GM21526 (cell line): ENCODE measurements around the gene TRIOBP.

Source experiments
- ATAC-seq: cut with Tn5 transposase; IDR thresholded peaks from one replicate; pipeline ENCODE4 v1.9.1; 2021; ENCODE audit warnings: moderate library complexity; ENCODE audit not compliant: unreplicated experiment, low FRiP score

TRIOBP gene

GRCh38 chr22:37726241-37726887 is 29.5 kb downstream of the TRIOBP start:
- ATAC-seq, result no peak

GRCh38 chr22:37728620-37729019 is 31.8 kb downstream of the TRIOBP start:
- ATAC-seq, result no peak

- no peak for ATAC-seq
Observed at GRCh38 chr22:37731804-37732471, 35.1 kb downstream of the TRIOBP start.

- no peak for ATAC-seq
Observed at GRCh38 chr22:37732699-37733607, 36.1 kb downstream of the TRIOBP start.

- ATAC-seq, result no peak
Observed at GRCh38 chr22:37733625-37734401, 37.0 kb downstream of the TRIOBP start.

GRCh38 chr22:37734402-37734700 is 37.5 kb downstream of the TRIOBP start:
- no peak for ATAC-seq

- ATAC-seq, result no peak
Observed at GRCh38 chr22:37734964-37735451, 38.2 kb downstream of the TRIOBP start.

- ATAC-seq, result no peak
Observed at GRCh38 chr22:37739035-37739434, 42.2 kb downstream of the TRIOBP start.

- ATAC-seq, result no peak
Observed at GRCh38 chr22:37739611-37740049, 42.8 kb downstream of the TRIOBP start.

GRCh38 chr22:37740455-37741311 is 43.8 kb downstream of the TRIOBP start:
- no peak for ATAC-seq

- ATAC-seq, result no peak
Observed at GRCh38 chr22:37741312-37741795, 44.5 kb downstream of the TRIOBP start.

GRCh38 chr22:37742376-37743171 is 45.7 kb downstream of the TRIOBP start:
- ATAC-seq, result no peak

- no peak for ATAC-seq
Observed at GRCh38 chr22:37744589-37744988, 47.7 kb downstream of the TRIOBP start.

GRCh38 chr22:37745548-37746365 is 48.9 kb downstream of the TRIOBP start:
- ATAC-seq, result no peak

- no peak for ATAC-seq
Observed at GRCh38 chr22:37746366-37747079, 49.7 kb downstream of the TRIOBP start.

GRCh38 chr22:37747080-37747714 is 50.3 kb downstream of the TRIOBP start:
- no peak for ATAC-seq

- ATAC-seq, result no peak
Observed at GRCh38 chr22:37747715-37748100, 50.9 kb downstream of the TRIOBP start.
